K562 (cell line): ENCODE measurements around the gene TRAF5.
"Not testable (repeated sequence)": the region's sequence is repeated elsewhere in the genome, so short reads cannot be mapped to it uniquely, and the experiment has no call there.

Experiments
- ZNF174 ChIP-seq: fragments of 250-450 bp; sonication (Bioruptor Pico); IDR thresholded peaks from 2 replicates; pipeline ENCODE4 v1.4.0; 2020; ENCODE audit warnings: mild to moderate bottlenecking
- TF ChIP-seq, protein P1 (sequence below): fragments of 450-650 bp; conservative IDR thresholded peaks from 2 replicates; pipeline ENCODE4 v1.6.1; 2016; ENCODE audit warnings: missing genetic modification characterization, low read depth, mild to moderate bottlenecking, missing compliant biosample characterization, moderate library complexity

DNA sequence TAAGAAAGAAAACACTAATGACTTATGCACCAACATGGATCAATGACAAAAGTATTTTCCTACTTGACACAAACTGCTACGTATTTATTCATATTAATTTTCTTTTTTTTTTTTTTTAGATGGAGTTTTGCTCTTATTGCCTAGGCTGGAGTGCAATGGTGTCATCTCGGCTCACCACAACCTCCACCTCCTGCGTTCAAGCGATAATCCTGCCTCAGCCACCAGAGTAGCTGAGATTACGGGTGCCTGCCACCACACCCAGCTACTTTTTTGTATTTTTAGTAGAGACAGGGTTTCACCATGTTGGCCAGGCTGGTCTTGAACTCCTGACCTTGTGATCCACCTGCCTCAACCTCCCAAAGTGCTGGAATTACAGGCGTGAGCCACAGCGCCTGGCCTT, 5.0 kb upstream of the TRAF5 start:
- not testable (repeated sequence) for TF ChIP-seq ZNF174 (CRISPR knock-in tag)
- TF ChIP-seq, protein P1, sequence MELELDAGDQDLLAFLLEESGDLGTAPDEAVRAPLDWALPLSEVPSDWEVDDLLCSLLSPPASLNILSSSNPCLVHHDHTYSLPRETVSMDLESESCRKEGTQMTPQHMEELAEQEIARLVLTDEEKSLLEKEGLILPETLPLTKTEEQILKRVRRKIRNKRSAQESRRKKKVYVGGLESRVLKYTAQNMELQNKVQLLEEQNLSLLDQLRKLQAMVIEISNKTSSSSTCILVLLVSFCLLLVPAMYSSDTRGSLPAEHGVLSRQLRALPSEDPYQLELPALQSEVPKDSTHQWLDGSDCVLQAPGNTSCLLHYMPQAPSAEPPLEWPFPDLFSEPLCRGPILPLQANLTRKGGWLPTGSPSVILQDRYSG = not testable (repeated sequence)
